H7 (cell line): ENCODE data around the gene TCERG1L. TPM values are rescaled to one million over a fixed set of nuclear protein-coding genes. Genes with fewer than 3 reads are reported as not detected.
A peak's percentile ranks its signal among the peaks of the same experiment; 100 is the strongest.
"Not testable (repeated sequence)": the region's sequence is repeated elsewhere in the genome, so short reads cannot be mapped to it uniquely, and the experiment has no call there.

ENCODE experiments used
- DNase-seq: peaks from one replicate; pipeline ENCODE4 v3.0.0; 2012
- H3K27me3 ChIP-seq: 2 replicates; pipeline ENCODE4 v1.6.0; 2011; ENCODE audit warnings: mild to moderate bottlenecking, low read length; ENCODE audit not compliant: control insufficient read depth, insufficient read depth
- H3K36me3 ChIP-seq: replicated peaks from 2 replicates; pipeline ENCODE4 v1.5.1; 2011; ENCODE audit warnings: low read length; ENCODE audit not compliant: control insufficient read depth, insufficient read depth
- H3K4me3 ChIP-seq: 2 replicates; pipeline ENCODE4 v1.5.1; 2011; ENCODE audit warnings: low read depth, mild to moderate bottlenecking, control low read depth, low read length, moderate library complexity; ENCODE audit not compliant: insufficient read depth
- total RNA-seq: library from RNA; depleted of rRNA; stranded (reverse); fragments of >200 nt; shearing (Covaris generic); gene quantifications from 2 replicates; pipeline ENCODE4 v1.2.3, GENCODE V29; 2014

The TCERG1L gene
- total RNA-seq, 1 experiment from 2014 or later = 5.4 TPM

DNA sequence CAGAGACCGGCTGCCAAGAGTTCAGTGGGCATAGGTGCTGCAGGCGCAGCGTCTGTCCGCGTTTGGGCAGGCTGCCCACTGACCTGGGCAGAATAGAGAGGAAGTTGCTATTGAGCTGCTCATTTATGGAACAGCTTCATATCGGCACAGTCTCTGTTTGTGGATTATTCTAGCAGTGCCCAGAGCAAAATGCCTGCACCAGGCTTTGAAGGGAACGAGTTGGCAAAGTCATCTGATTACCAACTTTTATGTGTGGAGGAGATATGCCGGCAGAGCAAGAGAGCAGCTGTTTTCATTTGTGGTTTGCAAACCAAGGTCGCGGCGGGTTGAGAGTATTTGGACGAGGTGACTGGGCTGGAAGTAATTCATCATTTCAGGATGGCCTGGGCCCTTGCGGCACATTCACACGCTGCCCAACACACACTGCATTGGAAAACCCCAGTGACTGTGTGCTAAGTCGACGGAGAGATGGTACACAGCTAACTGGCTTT, 228.5 kb downstream of the TCERG1L start:
- Histone ChIP-seq H3K4me3 (no peak overlapping the region), H3K27me3 (no peaks in the 10 kb centered on the region), H3K36me3 (no peaks in the 10 kb centered on the region)
- no peak for DNase-seq

DNA sequence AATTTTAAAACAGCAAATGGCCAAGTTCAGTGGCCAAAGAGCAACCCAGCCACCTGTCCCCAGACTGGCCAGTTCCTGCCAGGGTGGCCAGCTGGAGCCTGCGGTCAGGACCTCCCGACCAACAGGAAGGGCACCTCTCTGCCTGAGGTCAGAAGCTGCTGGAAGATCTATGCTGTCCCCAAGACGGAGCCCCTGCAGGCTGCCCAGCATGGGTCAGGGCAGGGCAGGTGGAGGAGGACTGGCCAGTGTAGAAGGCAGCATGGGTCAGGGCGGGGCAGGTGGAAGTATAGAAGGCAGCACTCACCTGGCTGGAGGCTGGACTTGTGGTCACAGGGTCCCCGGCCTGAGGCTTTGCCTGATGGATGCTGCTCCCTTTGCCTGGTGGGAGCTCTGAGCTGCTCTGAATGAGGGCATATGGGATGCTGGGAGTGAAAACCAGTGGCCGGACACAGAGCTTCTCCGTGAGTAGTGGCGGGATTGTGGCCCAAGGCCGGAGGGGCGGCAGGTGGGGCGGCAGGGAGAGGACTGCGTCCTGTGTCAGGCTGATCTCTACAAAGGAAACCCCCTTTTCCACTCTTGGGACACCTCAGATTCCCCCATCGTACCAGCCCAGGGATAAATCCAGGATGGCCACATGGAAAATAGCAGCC, 229.2 kb downstream of the TCERG1L start:
- H3K27me3 ChIP-seq = no peaks in the 10 kb centered on the region
- no peak overlapping the region for H3K4me3 ChIP-seq
- no peaks in the 10 kb centered on the region for H3K36me3 ChIP-seq
- DNase-seq = peak; percentile 32

DNA sequence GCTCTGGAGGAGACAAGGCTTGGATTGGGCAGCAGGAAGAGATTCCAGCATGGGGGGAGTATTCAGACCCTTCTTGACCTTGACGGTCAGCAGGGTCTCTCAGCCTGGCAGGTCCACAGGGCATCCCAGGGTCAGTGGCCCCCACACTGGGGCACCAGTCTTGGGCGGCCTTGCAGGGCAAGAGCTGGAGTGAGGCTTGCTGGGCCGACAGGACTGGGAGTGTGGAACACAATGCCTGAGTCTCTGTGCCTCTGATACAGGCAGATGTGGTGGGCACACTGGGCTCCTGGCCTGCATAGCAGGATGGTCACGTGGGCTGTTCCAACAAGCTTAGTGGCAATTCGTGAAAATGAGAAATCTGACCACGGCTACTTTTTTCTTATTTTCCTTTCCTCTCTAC, 229.7 kb downstream of the TCERG1L start:
- no peak for DNase-seq
- Histone ChIP-seq H3K4me3 (no peak overlapping the region), H3K36me3 (no peaks in the 10 kb centered on the region), H3K27me3 (no peaks in the 10 kb centered on the region)

DNA sequence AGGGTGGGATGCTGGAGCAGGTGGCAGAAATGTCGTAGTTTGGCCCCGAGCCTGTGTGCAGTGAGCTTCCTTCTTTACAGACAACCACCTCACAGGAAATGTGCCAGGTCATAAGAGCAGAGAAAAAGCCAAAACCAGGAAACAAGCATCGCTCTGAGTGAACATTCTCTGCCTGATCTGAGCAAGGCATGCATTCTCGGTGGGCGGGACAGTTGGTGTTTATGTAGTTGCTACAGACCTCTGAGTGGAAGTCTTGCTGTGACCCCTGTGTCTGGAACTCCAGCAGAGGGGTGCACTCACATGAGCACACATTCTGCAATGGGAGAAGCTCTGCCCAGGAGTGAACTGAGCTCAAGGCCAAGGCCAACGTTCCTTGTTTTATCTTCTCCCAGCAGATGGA, 230.1 kb downstream of the TCERG1L start:
- Histone ChIP-seq H3K4me3 (no peak overlapping the region), H3K36me3 (no peaks in the 10 kb centered on the region), H3K27me3 (no peaks in the 10 kb centered on the region)
- peak; percentile 43 for DNase-seq

DNA sequence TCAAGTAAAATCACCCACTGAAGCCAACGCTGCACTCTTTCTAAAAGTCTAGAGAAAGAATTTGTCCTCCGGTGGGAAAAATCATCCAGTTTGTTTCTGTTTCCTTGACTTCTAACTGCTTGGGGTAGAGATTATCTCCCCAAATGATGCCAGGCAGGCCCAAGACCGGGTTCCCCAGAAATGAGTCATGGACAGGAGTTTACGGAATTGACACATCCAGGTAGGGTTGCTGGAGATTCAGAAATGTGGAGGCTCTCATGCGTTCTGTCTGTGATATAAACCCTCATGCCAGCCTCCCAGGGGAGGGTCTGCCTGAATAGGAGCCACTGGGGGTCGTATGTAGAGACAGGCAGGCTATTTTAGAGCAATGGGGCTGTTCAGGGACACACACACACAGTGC, 230.9 kb downstream of the TCERG1L start:
- Histone ChIP-seq H3K36me3 (no peaks in the 10 kb centered on the region), H3K27me3 (no peaks in the 10 kb centered on the region), H3K4me3 (no peak overlapping the region)
- no peak for DNase-seq

DNA sequence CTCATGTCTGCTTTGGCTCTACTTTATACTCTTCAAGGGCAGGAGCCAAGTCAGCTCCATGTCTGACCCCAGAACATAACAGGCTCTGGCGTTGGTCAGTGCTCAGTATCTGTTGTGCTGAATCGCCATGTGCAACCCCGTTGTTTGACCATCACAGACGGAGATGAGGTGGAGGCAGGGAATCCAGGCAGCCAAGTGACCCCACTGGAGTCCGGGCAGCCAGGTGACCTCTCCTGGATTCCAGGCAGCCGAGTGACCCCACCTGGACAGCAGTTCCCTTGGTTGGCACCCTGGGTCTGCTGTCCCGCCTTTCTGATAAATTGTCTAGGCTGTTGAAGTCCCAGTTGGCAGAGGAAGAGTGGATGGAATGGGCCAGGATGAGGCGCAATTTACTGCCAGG, 232.2 kb downstream of the TCERG1L start:
- Histone ChIP-seq H3K36me3 (no peaks in the 10 kb centered on the region), H3K4me3 (no peak overlapping the region), H3K27me3 (no peaks in the 10 kb centered on the region)
- DNase-seq = peak; percentile 27

DNA sequence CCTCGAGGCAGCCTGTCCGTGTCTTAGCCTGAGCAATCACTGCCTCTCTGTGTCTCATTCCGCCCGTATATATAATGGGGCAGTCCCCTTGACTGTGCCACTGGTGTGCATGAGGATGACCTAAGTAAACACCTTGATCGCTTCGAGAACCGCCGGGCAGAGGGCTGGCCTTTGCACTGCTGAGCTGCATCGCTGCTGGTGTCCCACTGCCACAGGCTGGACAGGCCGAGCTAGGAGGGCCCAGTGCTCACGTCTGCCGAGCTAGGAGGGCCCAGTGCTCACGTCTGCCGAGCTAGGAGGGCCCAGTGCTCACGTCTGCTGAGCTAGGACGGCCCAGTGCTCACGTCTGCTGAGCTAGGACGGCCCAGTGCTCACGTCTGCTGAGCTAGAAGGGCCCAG, 232.6 kb downstream of the TCERG1L start:
- H3K4me3 ChIP-seq, H3K27me3 ChIP-seq, H3K36me3 ChIP-seq: not testable (repeated sequence)
- peak; percentile 26 for DNase-seq

DNA sequence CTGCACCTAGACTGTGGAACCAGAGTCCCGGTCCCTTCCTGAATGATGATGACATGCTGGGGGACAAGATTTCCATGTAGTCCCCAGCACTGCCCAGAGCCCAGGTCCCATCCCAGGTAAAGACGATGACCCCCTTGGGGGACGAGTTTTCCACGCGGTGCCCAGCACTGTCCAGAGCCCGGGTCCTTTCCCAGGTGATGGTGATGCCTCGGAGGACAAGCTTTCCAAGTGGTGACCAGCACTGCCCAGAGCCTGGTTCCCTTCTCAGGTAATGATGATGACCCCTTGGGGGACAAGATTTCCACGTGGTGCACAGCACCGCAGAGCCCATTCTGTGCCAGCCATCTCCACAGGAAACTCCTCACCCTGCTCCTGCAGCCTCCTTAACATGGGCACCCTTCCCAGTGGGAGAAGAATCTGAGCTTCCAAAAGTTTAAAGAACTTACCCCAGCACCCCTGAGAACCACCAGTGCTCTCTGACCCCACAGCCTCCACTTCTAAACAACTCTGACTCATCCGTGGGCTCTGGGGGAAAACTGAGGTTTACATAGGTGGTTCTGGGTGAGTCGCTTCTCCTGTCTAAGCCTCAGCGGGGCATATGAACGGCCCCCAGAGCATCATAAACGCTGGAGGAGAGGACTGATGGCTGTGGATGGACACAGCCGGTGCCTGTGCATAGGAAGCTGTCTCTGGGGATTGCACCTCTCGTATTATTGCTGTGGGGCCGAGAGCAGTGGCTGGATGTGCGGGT, 233.2 kb downstream of the TCERG1L start:
- no peaks in the 10 kb centered on the region for H3K27me3 ChIP-seq
- DNase-seq = no peak
- H3K36me3 ChIP-seq = no peaks in the 10 kb centered on the region
- no peak overlapping the region for H3K4me3 ChIP-seq

DNA sequence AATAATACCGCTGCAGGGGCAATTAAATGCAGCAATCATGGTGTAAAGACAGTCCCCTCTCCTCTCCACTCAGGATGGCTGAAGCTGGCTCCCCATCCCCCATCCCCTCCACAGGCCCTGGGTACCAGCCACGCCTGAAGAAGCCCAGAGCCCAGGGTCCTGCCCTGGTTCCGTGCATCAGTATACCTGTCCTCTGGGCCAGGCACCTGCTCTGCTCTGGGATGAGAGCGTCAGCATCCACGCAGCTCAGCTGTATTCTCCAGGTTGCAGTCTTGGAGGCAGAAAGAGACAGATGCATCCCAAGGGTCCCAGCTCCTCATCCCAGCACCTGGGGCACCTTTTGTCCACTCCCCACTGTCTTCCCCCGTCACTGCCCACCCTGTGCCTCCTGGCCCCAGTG, 233.8 kb downstream of the TCERG1L start:
- DNase-seq = no peak
- Histone ChIP-seq H3K36me3 (no peaks in the 10 kb centered on the region), H3K27me3 (no peaks in the 10 kb centered on the region), H3K4me3 (no peak overlapping the region)

DNA sequence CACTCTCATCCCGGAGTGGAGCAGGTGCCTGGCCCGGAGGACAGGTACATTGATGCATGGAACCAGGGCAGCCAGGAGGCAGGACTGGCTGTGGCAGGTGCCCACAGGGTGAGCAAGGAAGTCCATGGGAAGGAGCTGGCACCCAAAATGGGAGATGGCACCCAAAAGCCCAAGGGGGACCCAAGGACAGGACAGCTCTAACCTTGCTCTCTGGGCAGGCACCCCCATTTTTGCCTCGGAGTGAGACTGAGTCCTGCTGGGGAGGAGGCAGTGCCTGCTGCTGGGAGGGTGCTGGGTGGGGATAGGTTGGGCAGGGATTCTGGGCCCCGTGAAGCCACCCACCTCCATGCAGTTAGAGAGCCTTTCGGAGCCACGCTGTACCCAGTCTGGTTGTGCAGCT, 234.5 kb downstream of the TCERG1L start:
- H3K36me3 ChIP-seq = no peaks in the 10 kb centered on the region
- DNase-seq = peak; percentile 30
- H3K27me3 ChIP-seq = no peaks in the 10 kb centered on the region
- H3K4me3 ChIP-seq = no peak overlapping the region

DNA sequence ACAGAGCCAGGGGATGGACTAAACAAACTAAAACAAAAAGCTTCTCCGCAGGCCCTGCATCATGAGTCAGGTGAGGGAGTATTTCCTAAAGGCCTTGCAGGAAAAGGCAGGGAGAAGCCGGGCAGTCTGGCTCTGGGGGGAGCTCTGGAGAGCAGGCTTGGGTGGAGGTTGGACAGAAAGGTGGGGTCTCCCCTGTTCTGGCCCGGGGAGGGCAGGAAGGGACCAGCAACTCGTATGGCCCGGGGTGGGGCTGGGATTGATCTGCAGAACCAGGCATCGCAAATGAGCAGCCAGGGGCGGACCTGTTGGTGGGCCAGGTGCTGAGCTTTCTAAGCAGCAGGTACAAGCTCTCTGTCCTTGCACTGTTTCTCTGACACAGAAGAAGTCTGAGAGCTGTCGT, 235.2 kb downstream of the TCERG1L start:
- Histone ChIP-seq H3K36me3 (no peaks in the 10 kb centered on the region), H3K4me3 (no peak overlapping the region), H3K27me3 (no peaks in the 10 kb centered on the region)
- peak; percentile 54 for DNase-seq

DNA sequence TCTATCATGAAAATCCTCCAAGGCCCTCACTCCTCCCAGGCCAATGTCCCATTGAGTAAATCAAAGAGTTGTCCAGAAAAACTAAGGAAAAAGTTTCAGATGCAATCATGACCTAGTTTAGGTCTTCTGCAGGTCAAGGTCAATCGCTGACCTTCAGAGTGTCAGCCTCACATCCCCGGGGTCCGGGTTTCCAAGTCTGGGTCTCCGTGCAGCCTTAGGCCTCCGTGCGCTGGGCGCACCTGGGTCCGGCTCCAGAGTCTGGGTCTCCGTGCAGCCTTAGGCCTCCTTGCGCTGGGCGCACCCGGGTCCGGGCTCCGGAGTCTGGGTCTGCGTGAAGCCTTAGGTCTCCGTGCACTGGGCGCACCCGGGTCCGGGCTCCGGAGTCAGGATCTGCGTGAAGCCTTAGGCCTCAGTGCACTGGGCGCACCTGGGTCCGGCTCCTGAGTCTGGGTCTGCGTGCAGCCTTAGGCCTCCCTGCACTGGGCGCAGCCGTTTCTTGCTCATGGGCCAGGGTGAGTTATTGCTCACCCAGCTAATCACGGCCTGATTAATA, 236.2 kb downstream of the TCERG1L start:
- no peaks in the 10 kb centered on the region for H3K36me3 ChIP-seq
- H3K27me3 ChIP-seq = no peaks in the 10 kb centered on the region
- no peak overlapping the region for H3K4me3 ChIP-seq
- DNase-seq = peak; percentile 35

DNA sequence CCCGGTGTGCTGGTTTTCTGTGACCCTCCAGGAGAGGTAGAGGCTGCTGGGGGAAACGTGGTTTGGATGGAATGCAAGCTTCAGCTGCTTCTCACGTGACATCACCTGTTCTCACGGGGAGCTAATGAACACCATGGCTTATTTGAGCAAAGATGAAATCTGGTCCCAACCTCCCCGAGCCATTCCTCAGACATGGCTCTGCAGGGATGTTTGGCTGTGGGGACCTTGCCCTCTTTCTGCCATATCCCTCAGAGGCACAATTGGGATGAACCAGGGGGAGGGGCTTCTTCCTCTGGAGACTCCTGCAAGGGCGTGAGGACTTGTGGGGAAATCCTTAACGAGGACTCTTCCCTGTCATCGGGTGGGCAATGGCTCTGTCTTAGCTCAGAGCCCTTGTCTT, 236.8 kb downstream of the TCERG1L start:
- peak; percentile 35 for DNase-seq
- Histone ChIP-seq H3K27me3 (no peaks in the 10 kb centered on the region), H3K36me3 (no peaks in the 10 kb centered on the region), H3K4me3 (no peak overlapping the region)

DNA sequence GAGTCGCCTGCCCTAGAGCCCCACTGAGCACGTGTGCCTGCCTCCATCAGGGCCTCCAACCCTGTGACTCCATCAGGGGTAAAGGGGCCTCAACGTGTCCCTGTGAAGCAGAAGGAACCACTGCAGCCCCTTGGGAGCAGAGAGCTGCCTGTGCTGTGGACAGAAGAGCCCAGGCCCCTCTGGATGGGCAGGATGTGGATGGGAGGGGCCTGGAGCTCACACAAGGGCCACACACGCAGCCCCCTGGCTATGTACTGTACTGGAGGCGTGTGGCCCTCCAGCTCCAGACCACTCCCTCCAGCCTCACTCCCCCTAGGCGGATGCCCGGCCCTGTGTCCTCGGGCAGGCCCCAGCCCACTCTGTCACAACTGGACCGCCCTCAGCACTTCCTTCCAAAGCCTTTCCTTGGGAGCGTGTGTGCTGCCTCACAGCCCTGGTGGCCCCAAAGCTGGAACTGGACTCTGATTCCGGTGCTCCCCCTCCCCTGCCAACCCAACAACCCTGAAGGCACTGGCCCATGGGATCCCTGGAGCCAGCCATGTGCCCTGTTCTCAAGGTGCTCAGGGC, 238.0 kb downstream of the TCERG1L start:
- peak; percentile 57 for DNase-seq
- no peaks in the 10 kb centered on the region for H3K27me3 ChIP-seq
- no peaks in the 10 kb centered on the region for H3K36me3 ChIP-seq
- H3K4me3 ChIP-seq = no peak overlapping the region
